GM18519 (cell line): ENCODE results near the gene AACS.
"Not testable (repeated sequence)": the region's sequence is repeated elsewhere in the genome, so short reads cannot be mapped to it uniquely, and the experiment has no call there.

Experiments
- ATAC-seq: cut with Tn5 transposase; IDR thresholded peaks from one replicate; pipeline ENCODE4 v1.9.1; 2021; ENCODE audit warnings: mild to moderate bottlenecking, moderate library complexity; ENCODE audit not compliant: unreplicated experiment, low FRiP score

The AACS gene

DNA sequence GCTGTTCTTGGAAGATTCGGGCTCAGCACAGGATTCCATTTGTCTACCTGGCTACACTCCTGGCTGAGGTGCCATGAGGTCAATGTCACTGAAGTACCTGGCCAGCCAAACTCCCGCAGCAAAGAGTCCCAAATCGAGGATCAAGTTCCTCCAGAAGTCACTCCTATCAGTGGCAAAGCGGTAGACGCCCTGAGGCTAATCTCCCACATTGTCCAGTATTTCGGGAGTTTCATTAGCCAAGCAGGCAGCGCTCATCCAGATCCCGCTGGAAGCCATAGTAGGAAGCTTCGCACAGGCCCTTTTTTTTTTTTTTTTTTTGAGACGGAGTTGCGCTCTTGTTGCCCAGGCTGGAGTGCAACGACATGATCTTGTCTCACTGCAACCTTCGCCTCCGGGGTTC, 8.9 kb upstream of the AACS start:
- ATAC-seq: no peak

DNA sequence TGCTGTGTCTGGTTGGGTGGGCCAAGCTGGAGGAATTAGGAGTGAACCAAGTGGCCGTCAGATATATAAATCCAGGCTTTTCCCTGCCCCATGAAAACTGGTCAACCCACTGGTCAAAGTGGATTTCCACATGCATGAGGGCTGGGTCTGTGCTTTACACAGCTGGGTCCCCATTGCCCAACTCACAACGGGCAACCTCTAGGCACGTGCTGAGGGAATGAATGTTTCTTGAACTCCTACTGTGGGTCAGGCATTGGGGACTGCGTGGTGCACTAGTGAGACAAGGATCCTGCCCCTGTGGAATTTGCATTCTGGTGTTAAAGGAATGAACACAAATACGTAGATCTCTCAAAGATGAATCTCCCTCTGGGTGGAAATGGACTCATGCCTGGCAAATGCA, 7.5 kb upstream of the AACS start:
- ATAC-seq: no peak

DNA sequence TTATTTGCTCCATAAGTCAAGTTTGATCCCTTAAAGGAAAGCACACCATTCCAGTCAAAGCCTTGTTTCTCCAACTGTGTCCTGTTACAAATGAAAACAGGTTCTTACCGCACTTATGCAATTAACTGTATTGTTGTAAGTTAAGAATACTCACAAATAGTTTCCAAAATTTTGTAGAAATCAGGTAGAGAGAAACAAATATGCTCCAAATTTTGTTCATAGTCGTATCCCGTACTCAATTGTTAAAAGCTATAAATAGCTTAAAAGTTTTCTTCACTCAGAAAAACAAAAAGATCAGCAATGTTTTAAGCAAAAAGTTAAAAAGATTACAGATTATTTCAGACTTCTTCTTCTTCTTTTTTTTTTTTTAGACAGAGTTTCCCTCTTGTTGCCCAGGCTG, 4.0 kb upstream of the AACS start:
- no peak for ATAC-seq

DNA sequence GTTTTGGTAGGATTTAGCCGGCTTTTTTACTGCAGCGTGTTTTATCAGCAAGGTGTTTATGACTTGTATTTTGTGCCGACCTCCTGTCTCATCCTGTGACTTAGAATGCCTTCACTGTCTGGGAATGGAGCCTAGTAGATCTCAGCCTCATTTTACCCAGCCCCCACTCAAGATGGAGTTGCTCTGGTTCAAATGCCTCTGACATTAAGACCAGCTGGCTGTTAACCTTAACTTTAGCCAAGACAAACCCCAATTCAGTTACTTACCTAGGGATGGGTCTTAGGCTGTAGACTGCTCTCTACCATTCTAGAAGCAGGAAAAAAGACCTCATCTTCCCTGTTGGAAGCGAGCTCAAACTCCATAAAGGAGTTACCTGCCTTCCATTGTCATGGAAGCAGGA, 1.7 kb upstream of the AACS start:
- not testable (repeated sequence) for ATAC-seq

DNA sequence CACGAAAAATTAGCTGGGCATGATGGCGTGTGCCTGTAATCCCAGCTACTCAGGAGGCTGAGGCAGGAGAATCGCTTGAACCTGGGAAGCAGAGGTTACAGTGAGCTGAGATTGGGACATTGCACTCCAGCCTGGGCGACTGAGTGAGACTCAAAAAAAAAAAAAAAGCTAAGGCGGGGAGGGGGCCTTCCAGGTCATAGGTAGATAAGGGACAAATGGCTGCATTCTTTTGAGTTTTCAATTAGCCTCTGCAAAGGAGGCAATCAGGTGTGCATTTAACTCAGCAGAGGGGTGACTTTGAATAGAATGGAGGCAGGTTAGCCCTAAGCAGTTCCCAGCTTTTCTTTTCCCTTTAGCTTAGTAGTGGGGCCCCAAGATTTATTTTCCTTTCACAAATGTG, 743 bp upstream of the AACS start:
- ATAC-seq: no peak

DNA sequence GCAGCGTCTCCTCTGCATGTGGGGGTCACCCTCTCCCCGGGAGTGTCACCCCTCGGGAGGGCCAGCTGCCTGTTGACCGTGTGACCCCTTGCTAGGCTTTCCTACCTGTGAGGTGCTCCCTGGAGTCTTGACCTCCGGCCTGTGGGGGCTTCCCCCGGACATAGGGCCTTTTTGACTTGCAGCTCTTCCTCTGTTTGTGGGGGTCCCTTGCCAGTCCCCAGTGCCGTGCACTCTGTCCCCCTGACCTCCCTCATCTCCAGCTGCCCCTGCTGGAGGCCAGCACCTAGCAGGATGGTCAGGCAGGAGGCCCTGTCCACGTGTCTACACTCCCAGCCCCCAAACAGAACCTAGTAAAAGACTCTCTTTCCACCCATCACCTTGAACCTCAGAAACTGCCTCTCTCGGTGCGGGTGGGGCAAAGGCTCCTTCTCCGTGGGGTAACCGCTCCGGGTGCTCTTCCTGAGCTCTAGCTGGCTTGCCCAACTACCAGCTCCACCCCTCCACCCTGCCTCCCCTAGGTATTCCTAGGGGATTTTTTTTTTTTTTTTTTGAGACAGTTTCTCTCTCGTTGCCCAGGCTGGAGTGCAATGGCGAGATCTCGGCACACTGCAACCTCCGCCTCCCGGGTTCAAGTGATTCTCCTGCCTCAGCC, 810 bp downstream of the AACS start:
- no peak for ATAC-seq

DNA sequence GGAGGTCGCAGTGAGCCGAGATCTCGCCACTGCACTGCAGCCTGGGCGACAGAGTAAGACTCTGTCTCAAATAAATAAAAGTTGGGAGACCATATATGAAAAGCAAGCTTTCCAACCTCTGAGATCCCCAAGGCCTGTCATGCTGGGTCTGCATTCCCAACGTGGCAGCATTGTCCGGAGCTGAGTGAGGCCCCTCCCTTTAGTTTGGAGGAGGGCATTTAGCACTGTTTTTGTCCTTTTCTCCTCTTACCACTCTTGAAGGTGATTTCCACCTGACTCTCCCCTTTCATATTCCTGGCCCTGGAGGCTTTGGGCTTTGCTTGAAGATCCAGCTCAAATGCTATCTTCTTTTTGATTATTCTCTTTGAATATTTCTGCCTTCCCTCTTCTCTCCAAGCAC, 3.2 kb downstream of the AACS start:
- no peak for ATAC-seq

DNA sequence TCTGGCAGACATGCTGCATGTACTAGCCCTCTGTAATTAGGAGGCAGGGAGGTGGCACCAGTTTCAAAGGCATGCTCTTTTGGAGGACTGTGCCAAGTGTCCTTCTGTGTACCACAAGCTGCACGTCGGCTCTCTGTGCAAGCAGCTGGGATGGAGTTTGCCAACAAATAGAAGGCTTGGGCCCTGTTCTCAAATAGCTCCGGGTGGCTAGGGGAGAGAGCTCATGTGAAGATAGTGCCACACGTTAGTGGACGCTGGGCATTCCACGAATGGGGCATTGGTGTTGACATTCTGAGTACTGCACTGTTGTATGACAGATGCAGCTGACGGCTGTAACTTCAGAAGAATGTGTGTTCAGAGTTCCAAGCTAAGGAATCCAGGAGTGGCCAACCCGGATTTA, 4.4 kb downstream of the AACS start:
- no peak for ATAC-seq

DNA sequence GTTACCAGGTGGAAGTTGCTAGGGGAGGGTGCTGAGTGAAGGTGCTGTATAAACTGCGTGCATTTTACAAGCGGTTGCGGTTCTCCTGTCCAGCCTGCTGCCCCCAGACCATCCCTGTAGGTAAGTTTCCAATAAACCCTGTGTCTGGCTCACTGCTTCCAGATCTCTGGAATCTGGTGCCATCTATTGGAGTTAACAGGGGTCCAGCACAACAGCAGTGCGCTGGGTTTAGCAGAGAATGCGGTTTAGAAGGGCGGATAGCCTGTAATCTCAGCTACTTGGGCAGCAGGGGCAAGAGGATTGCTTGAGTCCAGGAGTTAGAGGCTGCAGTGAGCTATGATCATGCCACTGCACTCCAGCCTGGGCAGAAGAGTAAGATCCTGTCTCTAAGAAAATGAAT, 4.9 kb downstream of the AACS start:
- ATAC-seq: no peak

DNA sequence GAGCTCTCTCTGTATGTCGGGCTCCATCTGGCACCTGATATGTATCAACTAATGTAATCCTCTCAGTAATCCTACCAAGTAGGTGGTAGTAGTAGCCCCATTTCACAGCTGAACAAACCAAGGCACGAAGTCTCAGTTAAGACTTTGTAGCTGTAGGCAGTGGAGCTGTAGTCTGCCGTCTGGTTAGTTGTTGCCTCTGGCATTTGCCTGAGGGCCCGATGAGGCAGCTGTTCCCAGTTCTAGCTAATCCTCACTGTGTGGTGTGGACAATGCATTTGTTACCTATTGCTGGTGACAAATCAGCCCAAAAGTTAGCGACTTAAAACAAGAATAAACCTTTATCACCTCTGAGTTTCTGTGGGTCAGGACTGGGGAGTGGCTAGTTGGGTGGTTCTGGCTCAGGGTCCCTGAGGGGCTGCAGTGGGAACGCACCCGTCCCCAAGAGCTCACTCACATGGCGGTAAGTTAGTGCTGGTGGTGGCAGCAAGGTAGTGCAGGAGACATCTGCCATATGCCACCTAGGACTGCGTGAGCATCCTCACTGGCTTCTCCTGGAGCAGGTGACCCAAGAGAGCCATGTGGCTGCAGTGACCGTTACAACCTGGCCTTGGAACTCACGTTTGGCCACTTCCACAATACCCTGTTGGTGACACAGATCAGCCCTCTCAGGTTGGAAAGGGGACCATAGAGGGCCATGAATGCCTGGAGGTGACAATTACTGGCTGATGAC, 5.6 kb downstream of the AACS start:
- ATAC-seq: no peak

DNA sequence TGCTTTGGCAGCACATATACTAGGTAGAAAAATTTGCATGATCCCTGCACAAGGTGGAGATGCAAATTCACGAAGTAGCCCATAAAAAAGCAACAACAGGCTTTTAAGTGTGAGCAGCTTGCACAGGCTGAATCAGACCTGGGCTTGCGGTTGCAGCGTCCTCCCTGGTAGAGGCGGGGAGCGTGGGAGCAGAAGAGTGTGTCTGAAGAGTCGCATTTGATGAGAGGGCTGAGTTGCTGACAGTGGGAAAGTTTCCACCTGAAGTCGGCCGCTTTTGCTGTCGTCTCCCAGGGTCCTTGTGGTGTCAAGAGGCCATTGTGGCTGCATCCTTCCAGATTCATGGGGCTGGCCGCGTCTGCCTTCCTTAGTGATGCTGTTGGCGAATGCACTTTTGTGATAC, 6.2 kb downstream of the AACS start:
- ATAC-seq: no peak

DNA sequence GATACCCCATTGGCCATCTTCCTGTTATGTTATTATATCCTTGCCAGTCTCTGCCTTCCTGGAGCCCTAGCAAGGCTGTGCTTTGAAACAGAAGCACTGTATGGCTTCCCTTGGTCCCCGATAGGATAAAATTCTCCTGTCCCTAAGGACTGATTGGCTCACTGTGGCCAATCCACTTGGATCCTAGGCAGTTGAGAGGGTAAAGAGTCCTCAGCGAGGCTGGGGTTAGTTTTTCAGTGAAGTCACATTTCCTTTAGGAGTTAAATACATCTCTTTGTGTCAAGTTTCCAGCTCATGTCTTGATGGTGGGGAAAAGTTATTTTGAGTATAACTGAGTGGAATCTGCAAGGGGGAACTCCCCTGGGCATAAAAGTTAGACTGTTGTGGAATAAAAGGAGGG, 7.3 kb downstream of the AACS start:
- ATAC-seq: no peak

DNA sequence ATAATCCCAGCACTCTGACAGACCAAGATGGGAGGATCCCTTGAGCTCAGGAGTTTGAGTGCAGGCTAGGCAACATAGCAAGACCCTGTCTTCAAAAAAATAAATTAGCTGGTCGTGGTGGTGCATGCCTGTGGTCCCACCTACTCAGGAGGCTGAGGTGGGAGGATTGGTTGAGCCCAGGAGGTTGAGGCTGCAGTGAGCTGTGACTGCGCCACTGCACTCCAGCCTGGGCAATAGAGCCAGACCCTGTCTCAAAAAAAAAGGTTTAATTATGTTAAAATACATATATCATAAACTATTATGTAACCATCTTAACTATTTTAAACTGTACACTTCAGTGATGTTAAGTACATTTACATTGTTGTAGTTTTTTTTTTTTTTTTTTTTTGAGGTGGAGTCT, 9.1 kb downstream of the AACS start:
- not testable (repeated sequence) for ATAC-seq

DNA sequence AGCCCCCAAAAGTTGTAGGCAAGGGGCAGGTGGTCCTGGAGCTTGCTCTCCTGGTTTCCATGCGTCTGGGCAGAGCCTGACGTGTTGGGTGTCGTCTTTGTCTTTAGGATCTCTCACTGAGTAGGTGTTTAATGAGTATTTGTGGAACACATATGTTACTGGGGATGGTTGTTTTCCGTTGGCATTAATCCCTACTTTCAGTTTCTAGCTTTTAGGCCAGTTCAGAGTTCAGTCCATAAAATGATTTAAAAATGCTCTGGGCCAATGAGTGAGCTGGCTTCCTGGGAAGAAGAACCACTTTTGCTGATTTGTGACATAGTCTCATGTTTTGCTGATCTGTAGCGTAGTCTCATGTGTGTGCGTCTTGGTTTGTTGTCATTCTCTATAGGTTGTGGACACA, 10.9 kb downstream of the AACS start:
- no peak for ATAC-seq

DNA sequence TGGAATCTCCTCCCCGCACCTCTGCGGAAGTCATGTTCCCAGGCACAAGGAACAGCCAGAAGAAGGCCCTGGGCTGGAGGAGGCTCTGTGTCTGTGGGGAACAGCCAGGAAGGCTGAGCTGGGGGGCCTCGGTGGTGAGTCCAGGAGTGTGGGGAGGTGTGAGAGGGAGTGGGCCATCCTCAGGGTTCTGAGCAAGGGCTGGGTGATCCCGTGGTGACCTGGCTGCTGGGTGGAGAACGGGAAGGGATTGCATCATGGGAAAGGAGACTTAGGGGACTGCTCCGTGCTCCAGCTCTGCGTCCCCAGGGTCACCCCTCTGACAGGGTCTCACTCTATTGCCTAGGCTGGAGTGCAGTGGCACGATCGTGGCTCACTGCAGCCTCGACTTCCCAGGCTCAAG, 13.8 kb downstream of the AACS start:
- no peak for ATAC-seq

DNA sequence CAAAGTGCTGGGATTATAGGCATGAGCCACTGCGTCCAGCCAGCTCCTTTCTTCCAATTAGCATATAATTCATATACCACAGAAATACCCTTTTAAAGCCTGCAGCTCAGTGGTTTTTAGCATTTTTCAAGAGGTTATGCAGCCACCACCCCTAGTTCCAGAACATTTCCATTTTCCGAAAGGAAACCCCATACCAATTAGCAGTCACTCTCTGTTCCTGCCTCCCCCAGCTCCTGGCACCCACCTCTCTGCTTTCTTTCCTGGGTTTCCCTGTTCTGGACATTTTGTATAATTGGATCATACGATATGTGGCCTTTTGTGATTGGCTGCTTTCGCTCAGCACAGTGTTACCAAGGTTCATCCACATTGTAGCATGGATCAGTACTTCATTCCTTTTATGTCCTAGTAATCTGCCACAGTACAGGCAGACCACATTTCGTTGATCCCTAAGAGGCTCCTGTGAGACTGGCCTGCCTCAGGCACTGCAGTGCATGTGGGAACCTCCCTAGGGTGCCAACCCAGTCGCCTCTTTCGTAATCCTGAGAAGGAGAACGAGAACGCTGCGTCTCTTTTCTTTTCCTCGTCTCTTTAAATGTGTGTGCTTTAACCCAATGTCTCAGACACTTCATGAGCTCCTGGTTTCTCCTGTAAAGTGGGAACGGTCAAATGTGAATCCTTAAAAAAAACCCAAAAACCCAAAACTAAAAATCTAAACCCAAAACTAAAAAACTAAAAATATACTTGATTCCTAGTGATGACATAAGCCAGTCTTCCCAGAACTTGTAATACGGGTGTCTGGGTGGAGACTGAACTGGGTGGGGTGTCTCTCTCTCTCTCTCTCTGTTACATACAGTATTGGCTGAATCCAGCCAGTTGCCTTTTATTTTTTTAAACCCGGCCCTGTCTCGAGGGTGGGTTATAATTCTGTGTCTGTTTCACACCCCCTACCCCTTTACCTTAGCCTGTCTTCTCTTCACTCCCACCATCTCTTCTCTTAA, 14.7 kb downstream of the AACS start:
- no peak for ATAC-seq

DNA sequence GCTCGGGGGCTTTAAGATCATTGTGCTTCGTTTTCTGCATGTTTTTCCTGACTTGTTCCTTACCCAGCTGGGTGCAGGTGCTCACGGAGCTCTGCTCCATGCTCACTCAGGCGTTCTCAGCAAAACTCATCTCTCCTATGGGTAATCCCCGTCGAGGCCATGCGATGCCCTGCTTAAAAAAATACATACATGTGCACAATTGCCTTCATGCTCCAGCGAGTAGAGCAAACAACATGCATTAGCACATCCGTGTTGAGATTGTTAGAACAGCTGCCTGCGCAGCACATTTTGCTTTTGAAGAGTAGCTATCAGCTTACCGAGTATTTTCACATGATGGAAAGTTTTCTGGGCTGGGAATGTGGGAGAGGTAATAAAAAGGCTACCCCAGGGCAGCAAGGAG, 16.2 kb downstream of the AACS start:
- no peak for ATAC-seq

DNA sequence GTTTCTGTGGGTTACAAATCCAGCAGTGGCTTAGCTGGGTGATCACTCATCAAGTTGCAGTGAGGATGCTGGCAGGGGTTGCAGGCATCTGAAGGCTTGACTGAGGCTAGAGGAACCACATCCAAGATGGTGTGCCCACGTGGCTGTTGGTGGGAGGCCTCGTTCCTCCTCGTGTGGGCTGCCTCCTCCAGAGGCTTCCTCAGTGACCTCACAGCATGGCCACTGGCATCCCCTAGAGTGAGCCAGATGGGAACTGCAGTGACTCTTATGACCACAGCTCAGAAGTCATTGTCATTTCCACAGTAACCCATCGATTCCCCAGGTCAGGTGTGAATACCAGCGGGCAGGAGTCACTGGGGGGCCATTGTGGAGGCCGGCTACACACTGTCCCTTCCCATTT, 17.8 kb downstream of the AACS start:
- ATAC-seq: no peak

DNA sequence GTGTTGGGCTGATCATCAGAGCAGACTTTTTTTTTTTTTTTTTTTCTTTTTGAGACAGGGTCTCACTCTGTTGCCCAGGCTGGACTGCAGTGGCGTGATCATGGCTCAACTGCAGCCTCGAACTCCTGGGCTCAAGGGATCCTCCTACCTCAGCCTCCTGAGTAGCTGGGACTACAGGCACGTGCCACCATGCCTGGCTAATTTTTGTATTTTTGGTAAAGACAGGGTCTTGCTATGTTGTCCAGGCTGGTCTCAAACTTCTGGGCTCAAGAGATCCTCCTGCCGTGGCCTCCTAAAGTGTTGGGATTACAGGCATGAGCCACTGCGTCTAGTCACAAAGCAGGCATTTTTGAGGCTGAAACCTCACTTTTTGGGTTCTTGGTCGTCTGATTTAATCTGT, 23.0 kb downstream of the AACS start:
- not testable (repeated sequence) for ATAC-seq

DNA sequence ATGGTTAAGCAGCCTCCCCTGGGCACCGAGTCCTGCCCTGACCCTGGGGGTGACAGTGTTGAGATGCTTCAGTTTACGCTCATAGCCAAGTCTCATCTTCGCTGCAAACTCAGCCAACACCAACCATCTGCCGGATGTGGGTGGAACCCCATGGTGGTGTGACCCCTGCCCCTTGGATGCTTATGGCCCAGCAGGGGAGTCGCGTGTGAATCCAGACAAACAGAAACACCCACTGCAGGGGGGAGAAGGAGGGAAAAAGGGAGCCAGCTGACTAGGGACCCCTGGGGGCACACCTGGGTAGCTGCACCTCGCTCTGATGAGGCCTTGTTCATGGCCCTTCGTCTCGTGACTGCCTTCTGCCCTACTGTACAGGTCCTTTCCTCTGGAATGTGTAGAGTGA, 23.8 kb downstream of the AACS start:
- ATAC-seq: no peak

DNA sequence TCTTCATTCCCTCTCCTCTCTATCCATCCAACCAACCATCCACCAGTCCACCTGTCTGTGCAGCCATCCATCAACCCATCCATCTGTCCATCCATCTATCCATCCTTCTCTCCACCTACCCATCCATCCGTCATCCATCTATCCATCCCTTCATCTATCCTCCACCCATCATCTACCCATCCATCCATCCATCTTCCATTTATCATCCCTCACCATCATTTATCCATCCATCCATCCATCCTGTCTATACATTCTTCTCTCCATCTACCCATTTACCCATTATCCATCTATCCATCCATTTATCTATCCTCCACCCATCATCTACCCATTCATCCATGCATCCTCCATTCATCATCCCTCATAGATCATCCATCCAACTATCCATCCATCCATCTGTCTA, 24.4 kb downstream of the AACS start:
- ATAC-seq: no peak
